ENCODE results near the gene IRF3. TPM values are rescaled to one million over a fixed set of nuclear protein-coding genes. Genes with fewer than 3 reads are reported as not detected.

The IRF3 gene
- total RNA-seq, 1 donor from 2014 or later: 110 TPM

DNA sequence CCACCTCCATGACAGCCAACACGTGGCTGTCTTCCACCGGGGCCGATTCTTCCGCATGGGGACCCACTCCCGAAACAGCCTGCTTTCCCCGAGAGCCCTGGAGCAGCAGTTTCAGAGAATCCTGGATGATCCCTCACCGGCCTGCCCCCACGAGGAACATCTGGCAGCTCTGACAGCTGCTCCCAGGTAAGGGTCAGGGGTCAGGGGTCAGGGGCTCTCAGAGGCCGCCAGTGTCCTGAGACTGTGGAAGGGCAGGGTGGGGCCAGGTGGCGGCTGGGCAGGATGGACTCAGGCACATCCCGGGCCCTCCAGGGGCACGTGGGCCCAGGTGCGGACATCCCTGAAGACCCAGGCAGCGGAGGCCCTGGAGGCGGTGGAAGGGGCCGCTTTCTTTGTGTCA lies 40.3 kb upstream of the IRF3 start:
- peaks cover 12% of the 10 kb centered on the region for H3K36me3 Mint-ChIP-seq (ENCODE audit: insufficient read depth)
- H3K27me3 Mint-ChIP-seq: no peaks in the 10 kb centered on the region
- H3K9me3 Mint-ChIP-seq (ENCODE audit: low read depth): no peaks in the 10 kb centered on the region
- no peaks in the 10 kb centered on the region for H3K4me1 Mint-ChIP-seq (ENCODE audit: low read depth)
- no peak overlapping the region for H3K4me3 Mint-ChIP-seq (ENCODE audit: low read depth)
- DNase-seq (ENCODE audit: low spot score, unreplicated experiment): no peak
- no peak overlapping the region for H3K27ac Mint-ChIP-seq
- TF ChIP-seq, protein P1, sequence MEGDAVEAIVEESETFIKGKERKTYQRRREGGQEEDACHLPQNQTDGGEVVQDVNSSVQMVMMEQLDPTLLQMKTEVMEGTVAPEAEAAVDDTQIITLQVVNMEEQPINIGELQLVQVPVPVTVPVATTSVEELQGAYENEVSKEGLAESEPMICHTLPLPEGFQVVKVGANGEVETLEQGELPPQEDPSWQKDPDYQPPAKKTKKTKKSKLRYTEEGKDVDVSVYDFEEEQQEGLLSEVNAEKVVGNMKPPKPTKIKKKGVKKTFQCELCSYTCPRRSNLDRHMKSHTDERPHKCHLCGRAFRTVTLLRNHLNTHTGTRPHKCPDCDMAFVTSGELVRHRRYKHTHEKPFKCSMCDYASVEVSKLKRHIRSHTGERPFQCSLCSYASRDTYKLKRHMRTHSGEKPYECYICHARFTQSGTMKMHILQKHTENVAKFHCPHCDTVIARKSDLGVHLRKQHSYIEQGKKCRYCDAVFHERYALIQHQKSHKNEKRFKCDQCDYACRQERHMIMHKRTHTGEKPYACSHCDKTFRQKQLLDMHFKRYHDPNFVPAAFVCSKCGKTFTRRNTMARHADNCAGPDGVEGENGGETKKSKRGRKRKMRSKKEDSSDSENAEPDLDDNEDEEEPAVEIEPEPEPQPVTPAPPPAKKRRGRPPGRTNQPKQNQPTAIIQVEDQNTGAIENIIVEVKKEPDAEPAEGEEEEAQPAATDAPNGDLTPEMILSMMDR (IDR thresholded peaks at IDR 0.05; ENCODE audit: unreplicated experiment): no peak

- Mint-ChIP-seq H3K4me3 (ENCODE audit: low read depth) (no peak overlapping the region), H3K9me3 (ENCODE audit: low read depth) (no peaks in the 10 kb centered on the region), H3K27me3 (no peaks in the 10 kb centered on the region), H3K36me3 (ENCODE audit: insufficient read depth) (peaks cover 7% of the 10 kb centered on the region), H3K27ac (no peak overlapping the region), H3K4me1 (ENCODE audit: low read depth) (no peaks in the 10 kb centered on the region)
- TF ChIP-seq, protein P1 (IDR thresholded peaks at IDR 0.05; ENCODE audit: unreplicated experiment): no peak
- DNase-seq (ENCODE audit: low spot score, unreplicated experiment): no peak
These were observed 39.4 kb upstream of the IRF3 start for GRCh38 chr19:49704888-49705642.

- no peak for DNase-seq (ENCODE audit: low spot score, unreplicated experiment)
- H3K27ac Mint-ChIP-seq: no peak overlapping the region
- H3K4me1 Mint-ChIP-seq (ENCODE audit: low read depth): no peaks in the 10 kb centered on the region
- no peak overlapping the region for H3K4me3 Mint-ChIP-seq (ENCODE audit: low read depth)
- H3K9me3 Mint-ChIP-seq (ENCODE audit: low read depth): no peaks in the 10 kb centered on the region
- H3K36me3 Mint-ChIP-seq (ENCODE audit: insufficient read depth): peaks cover 6% of the 10 kb centered on the region
- TF ChIP-seq, protein P1 (IDR thresholded peaks at IDR 0.05; ENCODE audit: unreplicated experiment): no peak
- no peaks in the 10 kb centered on the region for H3K27me3 Mint-ChIP-seq
These were observed 35.7 kb upstream of the IRF3 start for GRCh38 chr19:49701271-49701786.

GRCh38 chr19:49700563-49700962 lies 34.9 kb upstream of the IRF3 start:
- H3K4me3 Mint-ChIP-seq (ENCODE audit: low read depth): no peak overlapping the region
- no peak overlapping the region for H3K27ac Mint-ChIP-seq
- H3K9me3 Mint-ChIP-seq (ENCODE audit: low read depth): no peaks in the 10 kb centered on the region
- H3K36me3 Mint-ChIP-seq (ENCODE audit: insufficient read depth): peaks cover 6% of the 10 kb centered on the region
- no peaks in the 10 kb centered on the region for H3K4me1 Mint-ChIP-seq (ENCODE audit: low read depth)
- TF ChIP-seq, protein P1 (IDR thresholded peaks at IDR 0.05; ENCODE audit: unreplicated experiment): no peak
- H3K27me3 Mint-ChIP-seq: no peaks in the 10 kb centered on the region
- no peak for DNase-seq (ENCODE audit: low spot score, unreplicated experiment)

DNA sequence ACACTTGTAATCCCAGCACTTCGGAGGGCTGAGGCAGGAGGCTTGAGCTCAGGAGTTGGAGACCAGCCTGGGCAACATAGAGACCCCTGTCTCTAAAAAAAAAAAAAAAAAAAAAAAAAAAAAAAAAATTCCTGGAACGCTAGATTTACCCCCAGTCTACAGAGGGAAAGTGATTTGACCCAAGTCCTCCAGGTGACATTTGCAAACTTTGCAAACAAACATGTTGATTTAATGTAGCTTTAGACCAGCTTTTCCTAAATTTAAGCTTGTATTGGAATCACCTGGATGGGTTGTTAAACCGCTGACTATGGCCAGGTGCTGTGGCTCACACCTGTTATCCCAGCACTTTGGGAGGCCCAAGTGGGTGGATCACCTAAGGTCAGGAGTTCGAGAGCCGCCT lies 33.7 kb upstream of the IRF3 start:
- Mint-ChIP-seq H3K9me3 (ENCODE audit: low read depth) (no peaks in the 10 kb centered on the region), H3K27ac (no peak overlapping the region), H3K36me3 (ENCODE audit: insufficient read depth) (peaks cover 6% of the 10 kb centered on the region), H3K4me1 (ENCODE audit: low read depth) (no peaks in the 10 kb centered on the region), H3K4me3 (ENCODE audit: low read depth) (no peak overlapping the region), H3K27me3 (no peaks in the 10 kb centered on the region)
- no peak for DNase-seq (ENCODE audit: low spot score, unreplicated experiment)
- TF ChIP-seq, protein P1 (IDR thresholded peaks at IDR 0.05; ENCODE audit: unreplicated experiment): no peak
